ENCODE data around the gene TOM1L2.

TOM1L2 gene

DNA sequence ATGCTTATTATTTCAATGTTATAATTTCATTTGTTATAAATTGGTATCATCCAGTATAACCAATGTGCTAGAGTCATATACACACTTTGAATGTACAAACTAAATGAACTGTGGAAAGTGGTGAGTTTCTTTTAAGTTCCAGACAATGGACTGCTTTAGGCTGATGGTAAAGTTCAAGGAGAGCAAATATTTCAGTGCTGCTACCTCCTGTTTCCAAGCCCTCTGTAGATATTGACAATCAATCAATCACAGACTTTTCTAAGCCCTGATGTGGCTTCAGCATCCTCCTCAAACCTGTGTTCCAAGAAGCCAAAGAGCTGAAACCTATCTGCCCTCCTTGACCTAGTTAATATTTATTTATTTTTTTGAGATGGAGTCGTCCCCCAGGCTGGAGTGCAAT is 107.2 kb downstream of the TOM1L2 start:
- DNase-seq (no peak), ATAC-seq (ENCODE audit: insufficient read depth, low read depth) (no peak)
- TF ChIP-seq, protein P1, sequence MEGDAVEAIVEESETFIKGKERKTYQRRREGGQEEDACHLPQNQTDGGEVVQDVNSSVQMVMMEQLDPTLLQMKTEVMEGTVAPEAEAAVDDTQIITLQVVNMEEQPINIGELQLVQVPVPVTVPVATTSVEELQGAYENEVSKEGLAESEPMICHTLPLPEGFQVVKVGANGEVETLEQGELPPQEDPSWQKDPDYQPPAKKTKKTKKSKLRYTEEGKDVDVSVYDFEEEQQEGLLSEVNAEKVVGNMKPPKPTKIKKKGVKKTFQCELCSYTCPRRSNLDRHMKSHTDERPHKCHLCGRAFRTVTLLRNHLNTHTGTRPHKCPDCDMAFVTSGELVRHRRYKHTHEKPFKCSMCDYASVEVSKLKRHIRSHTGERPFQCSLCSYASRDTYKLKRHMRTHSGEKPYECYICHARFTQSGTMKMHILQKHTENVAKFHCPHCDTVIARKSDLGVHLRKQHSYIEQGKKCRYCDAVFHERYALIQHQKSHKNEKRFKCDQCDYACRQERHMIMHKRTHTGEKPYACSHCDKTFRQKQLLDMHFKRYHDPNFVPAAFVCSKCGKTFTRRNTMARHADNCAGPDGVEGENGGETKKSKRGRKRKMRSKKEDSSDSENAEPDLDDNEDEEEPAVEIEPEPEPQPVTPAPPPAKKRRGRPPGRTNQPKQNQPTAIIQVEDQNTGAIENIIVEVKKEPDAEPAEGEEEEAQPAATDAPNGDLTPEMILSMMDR (IDR thresholded peaks at IDR 0.05; ENCODE audit: borderline replicate concordance, extremely low read depth, low read length, poor library complexity, severe bottlenecking), result no peak
- no peak for TF ChIP-seq EZH2 (IDR thresholded peaks at IDR 0.05; ENCODE audit: borderline replicate concordance, low read depth, low read length, severe bottlenecking)
- H3K4me3 ChIP-seq (ENCODE audit: low read depth in 1 of 2, low read length in 2 of 2), result no peak overlapping the region
- peaks cover under 1% of the 10 kb centered on the region; the same call in 1 of the 2 replicates for H4K20me1 ChIP-seq (ENCODE audit: insufficient read depth, low read length)
- H3K27ac ChIP-seq (ENCODE audit: low read length), result no peak overlapping the region
- no peaks in the 10 kb centered on the region for H3K9me3 ChIP-seq (ENCODE audit: insufficient read depth, low read length, severe bottlenecking)
- H3K9ac ChIP-seq (ENCODE audit: low read depth, low read length), result no peak overlapping the region
- no peaks in the 10 kb centered on the region for H3K79me2 ChIP-seq (ENCODE audit: insufficient read depth, low read length)
- H3K4me2 ChIP-seq (ENCODE audit: insufficient read depth, low read length), result no peak overlapping the region
- no peaks in the 10 kb centered on the region for H3K27me3 ChIP-seq (ENCODE audit: insufficient read depth, low read length, poor library complexity)
- no peaks in the 10 kb centered on the region for H3K36me3 ChIP-seq (ENCODE audit: insufficient read depth, low read length)
- no peak overlapping the region for H2AFZ ChIP-seq (ENCODE audit: low read depth, low read length)
- H3K4me1 ChIP-seq (ENCODE audit: insufficient read depth, low read length), result peaks cover 9% of the 10 kb centered on the region

DNA sequence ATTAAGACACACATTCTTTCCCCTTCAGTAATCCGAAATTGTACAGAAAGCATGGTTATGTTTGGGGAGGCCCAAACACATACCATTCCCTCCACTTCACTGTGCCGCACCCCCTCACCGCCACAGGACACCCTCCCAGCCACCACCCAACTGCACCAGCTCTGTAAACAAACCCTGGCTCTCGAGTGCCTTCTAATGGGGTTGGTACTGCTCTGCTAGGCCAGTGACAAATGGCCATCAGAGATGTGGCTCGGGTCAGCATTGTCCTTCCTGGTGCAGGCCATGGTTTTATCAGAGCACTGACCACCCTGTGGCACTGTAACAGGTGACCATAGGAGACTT is 111.5 kb downstream of the TOM1L2 start:
- Histone ChIP-seq H3K27ac (ENCODE audit: low read length) (no peak overlapping the region), H3K4me3 (ENCODE audit: low read depth in 1 of 2, low read length in 2 of 2) (no peak overlapping the region), H3K4me1 (ENCODE audit: insufficient read depth, low read length) (no peaks in the 10 kb centered on the region), H3K4me2 (ENCODE audit: insufficient read depth, low read length) (no peak overlapping the region), H4K20me1 (ENCODE audit: insufficient read depth, low read length) (peaks cover 3% of the 10 kb centered on the region; the same call in 1 of the 2 replicates), H3K9me3 (ENCODE audit: insufficient read depth, low read length, severe bottlenecking) (no peaks in the 10 kb centered on the region), H3K36me3 (ENCODE audit: insufficient read depth, low read length) (no peaks in the 10 kb centered on the region), H3K79me2 (ENCODE audit: insufficient read depth, low read length) (no peaks in the 10 kb centered on the region), H3K27me3 (ENCODE audit: insufficient read depth, low read length, poor library complexity) (no peaks in the 10 kb centered on the region), H3K9ac (ENCODE audit: low read depth, low read length) (no peak overlapping the region), H2AFZ (ENCODE audit: low read depth, low read length) (no peak overlapping the region)
- ATAC-seq (ENCODE audit: insufficient read depth, low read depth) (no peak), DNase-seq (no peak)
- no peak for TF ChIP-seq EZH2 (IDR thresholded peaks at IDR 0.05; ENCODE audit: borderline replicate concordance, low read depth, low read length, severe bottlenecking)
- TF ChIP-seq, protein P1 (IDR thresholded peaks at IDR 0.05; ENCODE audit: borderline replicate concordance, extremely low read depth, low read length, poor library complexity, severe bottlenecking), result no peak

DNA sequence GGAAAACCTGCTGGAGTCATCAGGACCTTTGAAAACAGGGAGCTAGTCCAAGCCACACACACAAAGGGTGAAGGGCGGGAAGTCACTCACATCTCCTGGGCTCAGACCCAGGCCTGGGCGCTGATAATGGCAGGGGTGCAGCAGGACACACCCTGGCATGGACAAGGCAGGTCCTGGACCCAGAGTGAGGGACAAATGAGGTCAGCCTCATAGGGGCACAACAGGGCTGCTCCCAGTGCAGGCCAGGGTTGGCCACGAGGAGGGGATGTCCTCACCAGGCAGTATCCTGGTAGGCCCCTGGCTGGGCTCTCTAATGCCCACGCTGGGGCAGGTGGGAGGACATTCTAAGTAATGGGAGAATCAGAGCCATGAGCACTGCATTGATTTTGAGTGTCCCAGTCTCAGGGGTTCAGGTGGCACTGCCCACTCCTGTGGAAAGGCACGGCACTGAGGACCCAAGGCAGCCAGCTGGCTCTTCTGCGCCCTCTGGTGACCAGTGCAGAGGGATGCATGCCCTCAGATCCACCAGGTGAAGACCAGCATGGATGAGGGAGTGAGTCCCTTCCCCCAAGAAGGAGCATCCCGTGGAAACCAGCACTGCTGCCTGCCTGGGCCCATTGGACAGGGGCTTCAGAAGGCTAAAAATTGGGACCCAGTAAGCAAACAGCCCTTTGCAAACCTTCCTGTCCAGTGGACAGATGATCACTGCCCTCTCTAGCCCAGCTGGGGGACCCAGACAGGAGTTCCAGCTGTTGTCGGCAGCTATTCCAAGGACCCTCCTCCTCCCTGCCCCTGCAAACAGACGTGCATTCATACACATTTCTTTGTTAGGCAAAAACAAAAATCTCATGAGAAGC is 112.1 kb downstream of the TOM1L2 start:
- TF ChIP-seq EZH2 (IDR thresholded peaks at IDR 0.05; ENCODE audit: borderline replicate concordance, low read depth, low read length, severe bottlenecking), result no peak
- TF ChIP-seq, protein P1 (IDR thresholded peaks at IDR 0.05; ENCODE audit: borderline replicate concordance, extremely low read depth, low read length, poor library complexity, severe bottlenecking), result peak; percentile 97
- Histone ChIP-seq H3K9me3 (ENCODE audit: insufficient read depth, low read length, severe bottlenecking) (no peaks in the 10 kb centered on the region), H2AFZ (ENCODE audit: low read depth, low read length) (no peak overlapping the region), H3K9ac (ENCODE audit: low read depth, low read length) (no peak overlapping the region), H3K27me3 (ENCODE audit: insufficient read depth, low read length, poor library complexity) (no peaks in the 10 kb centered on the region), H4K20me1 (ENCODE audit: insufficient read depth, low read length) (peaks cover 3% of the 10 kb centered on the region; the same call in 1 of the 2 replicates), H3K4me2 (ENCODE audit: insufficient read depth, low read length) (no peak overlapping the region), H3K27ac (ENCODE audit: low read length) (0 out of 2 replicates have a peak overlapping the region, but pooled peaks have one; percentile 8), H3K4me1 (ENCODE audit: insufficient read depth, low read length) (no peaks in the 10 kb centered on the region), H3K36me3 (ENCODE audit: insufficient read depth, low read length) (no peaks in the 10 kb centered on the region), H3K4me3 (ENCODE audit: low read depth in 1 of 2, low read length in 2 of 2) (no peak overlapping the region), H3K79me2 (ENCODE audit: insufficient read depth, low read length) (no peaks in the 10 kb centered on the region)
- peak; percentile 69 for DNase-seq
- ATAC-seq (ENCODE audit: insufficient read depth, low read depth), result peak; percentile 96
